ENCODE results near the gene APOH.
"Not testable (repeated sequence)": the region's sequence is repeated elsewhere in the genome, so short reads cannot be mapped to it uniquely, and the experiment has no call there.

Gene APOH, protein sequence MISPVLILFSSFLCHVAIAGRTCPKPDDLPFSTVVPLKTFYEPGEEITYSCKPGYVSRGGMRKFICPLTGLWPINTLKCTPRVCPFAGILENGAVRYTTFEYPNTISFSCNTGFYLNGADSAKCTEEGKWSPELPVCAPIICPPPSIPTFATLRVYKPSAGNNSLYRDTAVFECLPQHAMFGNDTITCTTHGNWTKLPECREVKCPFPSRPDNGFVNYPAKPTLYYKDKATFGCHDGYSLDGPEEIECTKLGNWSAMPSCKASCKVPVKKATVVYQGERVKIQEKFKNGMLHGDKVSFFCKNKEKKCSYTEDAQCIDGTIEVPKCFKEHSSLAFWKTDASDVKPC

DNA sequence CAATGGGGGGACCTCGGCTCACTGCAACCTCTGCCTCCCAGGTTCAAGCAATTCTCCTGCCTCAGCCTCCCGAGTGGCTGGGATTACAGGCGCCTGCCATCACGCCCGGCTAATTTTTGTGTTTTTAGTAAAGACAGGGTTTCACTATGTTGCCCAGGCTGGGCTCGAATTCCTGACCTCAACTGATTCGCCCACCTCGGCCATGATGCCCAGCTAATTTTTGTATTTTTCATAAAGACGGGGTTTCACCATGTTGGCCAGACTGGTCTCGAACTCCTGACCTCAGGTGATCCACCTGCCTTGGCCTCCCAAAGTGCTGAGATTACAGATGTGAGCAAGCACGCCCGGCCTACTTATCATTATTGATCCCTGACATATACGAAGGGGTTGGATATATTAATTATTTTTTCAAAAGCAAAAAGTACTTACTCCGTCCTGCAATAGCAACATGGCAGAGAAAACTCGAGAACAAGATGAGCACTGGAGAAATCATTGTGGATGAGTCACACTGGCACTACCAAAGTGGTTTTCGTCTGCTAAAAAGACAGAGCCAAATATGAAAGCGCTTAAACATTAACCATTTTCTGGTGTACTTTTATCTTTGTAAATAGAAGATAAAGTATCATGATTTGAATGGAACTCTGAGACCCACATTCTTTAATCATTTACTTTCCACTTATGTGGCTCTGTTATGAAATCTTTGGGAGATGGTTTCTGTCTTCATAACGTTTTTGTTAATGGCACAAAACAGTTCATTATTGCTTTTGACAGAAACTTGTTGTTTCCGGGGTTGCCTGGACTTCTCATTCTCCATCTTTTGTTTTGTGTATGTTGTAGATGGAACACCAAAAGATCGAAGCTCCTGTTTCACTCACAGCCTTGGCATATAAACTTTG is at the start of gene APOH:
Gene APOH (minus strand): TSS at position 529 of the 896 bp plus-strand sequence. CDS start 36 bp downstream, at position 493.
- DNase-seq (ENCODE audit: low read depth, low spot score): no peak

DNA sequence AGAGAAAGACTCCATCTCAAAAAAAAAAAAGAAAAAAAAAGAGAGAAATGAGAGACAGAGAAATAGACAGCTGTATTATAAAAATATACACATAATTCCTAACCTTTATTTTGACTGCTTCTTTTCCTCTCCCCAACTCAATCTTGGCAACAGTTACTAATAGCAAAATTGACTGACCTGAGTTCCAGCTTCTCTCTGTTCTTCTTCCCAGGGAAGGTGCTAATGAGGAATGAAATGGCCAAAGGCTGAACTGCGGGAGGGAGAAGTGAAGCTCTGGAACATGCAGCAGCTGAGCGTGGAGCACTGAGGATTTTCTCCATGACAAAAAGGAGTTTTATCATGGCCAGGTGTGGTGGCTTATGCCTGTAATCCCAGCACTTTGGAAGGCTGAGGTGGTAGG is 48.0 kb upstream of the APOH start:
- DNase-seq (ENCODE audit: low read depth, low spot score): no peak

DNA sequence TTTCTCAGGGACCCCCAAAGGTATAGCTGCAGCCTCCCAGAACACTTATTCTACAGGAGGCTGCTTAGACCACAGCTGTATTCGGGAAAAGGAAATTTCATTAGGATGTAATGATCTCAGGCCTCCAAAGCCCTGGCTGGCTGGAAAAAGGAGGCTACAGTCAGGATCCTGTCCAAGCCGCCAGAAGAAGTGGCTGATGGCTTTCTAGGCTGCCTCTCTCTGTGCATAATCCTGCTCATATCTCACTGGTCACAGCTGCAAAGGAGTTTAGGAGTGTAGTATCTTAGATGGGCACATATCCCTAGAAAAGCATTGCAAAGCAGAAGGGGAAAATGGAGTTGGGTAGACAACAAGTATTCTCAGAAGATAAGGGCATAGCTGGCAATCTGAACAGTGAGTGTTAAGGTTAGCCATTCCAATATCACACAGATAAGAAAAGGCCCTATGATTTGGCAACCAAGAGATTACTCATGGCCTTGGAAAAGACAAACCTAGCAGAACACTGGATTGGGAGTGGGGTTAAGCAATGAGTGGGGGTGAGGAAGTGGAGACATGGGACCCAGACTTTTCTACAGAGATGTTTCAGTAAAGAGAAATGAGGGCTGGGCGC is 47.2 kb upstream of the APOH start:
- no peak for DNase-seq (ENCODE audit: low read depth, low spot score)

DNA sequence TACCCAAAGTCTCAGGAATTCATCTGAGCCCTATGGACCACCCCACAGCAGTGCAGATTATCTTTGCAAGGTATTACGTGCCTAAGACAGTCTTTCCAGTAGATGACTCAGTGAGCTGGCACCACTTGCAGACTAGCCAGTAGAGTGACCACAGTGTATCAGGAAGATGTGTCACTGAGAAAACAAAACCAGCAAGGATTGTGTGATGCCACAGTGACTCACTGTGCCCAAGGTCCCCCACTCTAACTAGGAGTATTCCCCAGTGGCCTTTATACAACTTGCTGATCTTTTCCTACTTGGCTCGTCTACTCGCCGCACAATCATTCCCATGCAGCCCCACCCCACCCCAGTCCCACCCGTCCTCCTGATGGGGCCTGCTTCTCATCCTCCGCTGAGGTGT is 46.4 kb upstream of the APOH start:
- peak; percentile 29 for DNase-seq (ENCODE audit: low read depth, low spot score)

DNA sequence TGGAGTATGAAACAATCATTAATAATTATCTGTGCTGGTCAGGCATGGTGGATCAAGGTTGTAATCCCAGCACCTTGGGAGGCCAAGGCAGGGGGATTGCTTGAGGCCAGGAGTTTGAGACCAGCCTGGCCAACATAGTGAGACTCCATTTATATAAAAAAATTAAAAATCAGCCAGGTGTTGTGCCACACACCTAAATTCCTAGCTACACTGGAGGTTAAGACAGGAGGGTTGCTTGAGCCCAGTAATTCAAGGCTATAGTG is 44.3 kb upstream of the APOH start:
- DNase-seq (ENCODE audit: low read depth, low spot score): no peak

DNA sequence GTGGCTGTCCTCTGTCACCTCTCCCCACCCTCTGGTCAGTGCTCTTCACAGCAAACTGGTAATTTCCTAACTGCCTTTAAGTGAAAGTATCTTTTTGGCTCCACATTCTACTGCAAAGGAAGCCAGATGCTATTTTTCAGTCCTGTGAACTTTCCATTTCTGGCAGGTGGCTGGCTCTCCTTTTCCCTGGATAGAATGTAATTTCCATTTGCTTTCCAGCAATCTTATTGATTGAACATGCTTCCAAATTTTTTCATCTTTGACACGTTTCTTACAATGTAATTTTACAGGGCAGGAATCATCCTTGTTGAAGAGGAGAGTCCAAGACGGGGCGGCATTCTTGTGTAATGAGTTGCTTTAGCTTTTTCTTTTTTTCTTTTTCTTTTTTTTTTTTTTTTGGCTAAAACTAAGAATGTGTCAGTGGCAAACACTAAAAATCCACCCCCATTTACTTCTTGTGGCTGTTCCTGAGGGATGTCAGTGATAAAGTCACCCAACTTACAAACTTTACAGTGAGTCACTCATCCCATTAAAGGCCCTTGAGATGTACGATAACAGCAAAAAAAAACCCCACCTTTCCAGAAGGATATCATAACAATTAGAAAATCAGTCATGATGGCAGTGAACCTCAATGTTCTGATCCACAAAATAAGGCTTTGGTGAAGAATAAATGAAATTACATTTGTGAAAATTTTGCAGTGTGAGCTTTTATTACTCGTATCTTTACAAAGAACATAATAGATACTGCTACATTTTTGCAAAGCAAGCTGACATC is 43.8 kb upstream of the APOH start:
- DNase-seq (ENCODE audit: low read depth, low spot score): no peak

DNA sequence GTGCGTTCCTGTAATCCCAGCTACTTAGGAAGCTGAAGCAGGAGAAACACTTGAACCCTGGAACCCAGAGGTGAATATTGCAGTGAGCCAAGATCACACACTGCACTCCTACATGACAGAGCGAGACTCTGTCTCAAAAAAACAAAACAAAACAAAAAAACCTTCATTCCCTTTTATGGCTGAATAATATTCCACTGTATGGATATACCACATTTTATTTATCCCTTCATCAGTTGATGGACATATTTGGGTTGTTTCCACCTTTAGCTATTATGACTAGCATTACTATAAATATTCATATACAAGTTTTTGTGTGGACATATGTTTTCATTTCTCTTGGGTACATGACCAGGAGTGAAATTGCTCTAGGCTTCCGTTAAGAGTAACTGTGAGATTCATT is 42.3 kb upstream of the APOH start:
- DNase-seq (ENCODE audit: low read depth, low spot score): no peak

DNA sequence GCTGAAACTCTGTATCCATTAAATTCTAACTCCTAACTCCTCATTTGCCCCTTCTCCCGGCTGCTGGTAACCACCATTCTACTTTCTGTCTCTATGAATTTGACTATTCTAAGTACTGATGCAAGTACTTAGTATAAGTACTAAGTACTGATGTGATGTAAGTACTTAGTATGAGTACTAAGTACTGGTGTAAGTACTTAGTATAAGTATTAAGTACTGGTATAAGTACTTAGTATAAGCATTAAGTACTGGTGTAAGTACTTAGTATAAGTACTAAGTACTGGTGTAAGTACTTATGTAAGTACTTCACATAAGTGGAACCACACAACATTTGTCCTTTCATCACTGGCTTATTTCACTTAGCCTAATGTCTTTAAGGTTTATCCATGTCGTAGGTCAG is 40.9 kb upstream of the APOH start:
- DNase-seq (ENCODE audit: low read depth, low spot score): no peak

DNA sequence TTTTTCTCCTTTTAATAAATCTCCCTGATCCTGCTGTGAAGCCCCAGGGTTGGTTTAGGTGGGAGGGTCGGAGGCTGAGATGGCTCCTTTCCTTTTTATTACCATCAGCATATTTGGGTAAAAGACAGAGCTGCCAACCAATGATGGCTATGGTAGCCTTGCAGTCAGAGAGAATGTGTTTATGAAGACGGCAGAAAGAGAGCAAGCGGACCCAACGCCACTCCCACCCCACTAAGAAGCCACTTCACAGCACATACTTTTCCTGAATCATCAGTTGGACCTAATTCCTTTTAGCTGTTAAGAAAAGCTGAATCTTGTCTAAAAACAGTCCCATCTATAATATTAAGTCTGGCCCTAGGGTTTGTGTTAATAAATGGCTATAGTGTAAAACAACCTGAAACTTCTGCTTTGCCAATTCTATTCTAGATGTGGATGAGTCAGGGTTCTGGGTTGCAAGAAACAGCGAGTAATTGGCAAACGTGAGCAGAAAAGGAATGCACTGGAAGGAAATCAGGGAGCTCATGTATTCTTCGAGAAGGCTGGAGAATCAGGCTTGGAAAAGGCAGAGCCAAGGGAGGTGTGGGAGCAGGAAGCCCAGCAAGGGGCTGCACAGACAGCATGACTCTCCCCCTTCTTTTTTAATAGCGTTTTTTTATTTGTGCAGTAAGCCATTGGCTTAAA is 39.2 kb upstream of the APOH start:
- no peak for DNase-seq (ENCODE audit: low read depth, low spot score)

DNA sequence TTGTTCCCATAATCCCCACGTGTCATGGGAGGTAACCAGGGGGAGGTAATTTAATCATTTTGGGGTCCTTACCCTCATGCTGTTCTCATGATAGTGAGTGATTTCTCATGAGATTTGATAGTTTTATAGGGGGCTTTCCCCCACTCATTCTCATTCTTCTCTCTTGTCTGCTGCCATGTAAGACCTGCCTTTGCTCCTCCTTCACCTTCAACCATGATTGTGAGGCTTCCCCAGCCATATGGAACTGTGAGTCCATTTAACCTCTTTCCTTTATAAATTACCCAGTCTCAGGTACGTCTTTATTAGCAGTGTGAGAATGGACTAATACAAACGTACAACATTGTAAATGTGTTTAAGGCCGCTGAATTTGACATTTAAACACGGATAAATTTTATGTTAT is 35.5 kb upstream of the APOH start:
- DNase-seq (ENCODE audit: low read depth, low spot score): no peak

DNA sequence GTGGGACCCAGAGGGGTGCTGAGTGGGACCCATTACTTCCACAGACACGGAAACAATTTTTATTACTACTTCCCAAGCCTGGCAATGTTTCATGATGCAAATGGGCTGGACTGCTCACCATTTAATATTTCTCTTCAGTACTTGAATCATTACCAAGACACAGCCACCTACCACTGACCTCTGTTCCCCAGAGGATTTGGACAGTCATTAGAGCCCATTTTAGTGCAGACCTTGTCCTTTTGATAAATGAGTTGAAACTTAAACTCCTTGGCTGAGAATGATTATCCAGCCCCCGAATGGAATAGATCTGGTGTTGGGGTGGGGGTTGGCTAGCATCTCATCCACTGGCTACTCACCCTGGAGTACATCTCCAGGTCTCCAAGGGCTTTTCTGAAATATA is 33.6 kb upstream of the APOH start:
- DNase-seq (ENCODE audit: low read depth, low spot score): no peak

DNA sequence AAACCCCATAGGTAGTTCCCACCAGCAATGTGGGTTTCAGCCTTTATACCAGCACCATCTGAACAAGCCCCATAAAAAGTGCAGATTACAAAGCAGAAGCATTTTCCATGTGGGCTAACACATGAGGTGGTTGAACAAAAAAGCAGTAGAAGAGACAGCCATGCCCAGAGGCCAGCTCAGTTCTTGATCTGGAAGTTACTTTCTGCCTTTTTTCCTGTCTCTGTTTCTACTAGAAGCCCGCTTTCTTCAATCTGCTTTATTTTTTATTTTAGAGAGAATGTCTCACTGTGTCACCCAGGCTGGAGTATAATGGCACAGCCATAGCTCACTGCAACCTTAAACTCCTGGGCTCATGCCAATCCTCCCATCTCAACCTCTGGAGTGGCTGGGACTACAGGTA is 31.5 kb upstream of the APOH start:
- no peak for DNase-seq (ENCODE audit: low read depth, low spot score)

DNA sequence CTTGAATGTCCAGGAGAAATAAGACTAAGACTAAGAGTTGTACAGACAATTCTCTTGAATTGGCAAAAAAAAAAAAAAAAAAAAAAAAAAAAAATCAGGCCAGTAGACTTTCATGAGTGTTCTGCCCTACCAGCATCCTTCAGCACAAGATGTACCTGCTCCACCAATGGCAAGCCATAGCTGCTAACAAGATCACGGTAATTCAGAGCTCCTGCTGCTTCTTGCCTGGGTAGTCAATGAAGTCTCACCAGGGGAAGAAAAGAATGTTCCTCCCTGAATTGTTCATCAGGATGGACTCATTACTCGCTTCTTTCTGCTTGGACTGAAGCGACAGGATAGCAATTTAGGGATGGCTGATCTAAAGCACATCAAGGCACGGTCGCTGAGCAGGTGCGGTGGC is 31.1 kb upstream of the APOH start:
- DNase-seq (ENCODE audit: low read depth, low spot score): no peak

DNA sequence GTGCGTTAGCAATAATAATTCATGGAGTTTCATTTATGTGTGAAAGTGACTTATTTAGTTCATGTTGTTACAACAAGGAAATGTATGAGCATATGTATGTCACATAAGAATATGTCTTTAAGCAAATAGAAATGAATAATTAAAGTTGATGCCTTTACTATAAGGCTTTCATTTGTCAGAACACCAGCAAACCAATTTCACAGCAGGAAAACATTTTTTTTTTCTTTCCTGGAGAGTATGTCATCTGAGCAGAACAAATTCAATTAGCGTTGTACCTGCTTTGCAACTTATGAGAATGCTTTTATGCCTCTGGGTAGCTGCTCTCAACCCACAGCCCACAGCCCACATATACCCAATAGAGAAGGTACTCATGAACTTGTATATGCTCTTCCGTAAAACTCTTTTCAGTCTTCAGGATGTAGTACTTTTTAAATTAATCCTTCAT is 26.3 kb upstream of the APOH start:
- no peak for DNase-seq (ENCODE audit: low read depth, low spot score)

DNA sequence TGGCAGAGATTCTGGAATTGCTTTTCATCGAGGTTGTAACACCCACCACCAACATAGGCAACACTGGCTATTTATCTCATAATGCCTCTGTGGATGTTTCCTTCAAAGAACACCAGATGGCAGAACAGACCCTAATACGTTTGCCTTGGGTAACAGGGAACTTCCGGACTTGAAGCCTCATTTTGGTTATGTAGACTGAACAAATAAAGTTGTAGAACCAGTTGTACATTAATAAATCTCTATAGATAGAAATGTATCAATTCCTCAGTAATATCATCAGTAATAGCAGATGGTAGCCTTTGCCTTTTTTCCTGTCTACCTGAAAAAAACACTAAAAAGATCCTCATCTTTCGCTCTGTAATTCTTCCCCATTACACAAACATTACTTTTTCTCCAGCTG is 25.9 kb upstream of the APOH start:
- DNase-seq (ENCODE audit: low read depth, low spot score): peak; percentile 59

DNA sequence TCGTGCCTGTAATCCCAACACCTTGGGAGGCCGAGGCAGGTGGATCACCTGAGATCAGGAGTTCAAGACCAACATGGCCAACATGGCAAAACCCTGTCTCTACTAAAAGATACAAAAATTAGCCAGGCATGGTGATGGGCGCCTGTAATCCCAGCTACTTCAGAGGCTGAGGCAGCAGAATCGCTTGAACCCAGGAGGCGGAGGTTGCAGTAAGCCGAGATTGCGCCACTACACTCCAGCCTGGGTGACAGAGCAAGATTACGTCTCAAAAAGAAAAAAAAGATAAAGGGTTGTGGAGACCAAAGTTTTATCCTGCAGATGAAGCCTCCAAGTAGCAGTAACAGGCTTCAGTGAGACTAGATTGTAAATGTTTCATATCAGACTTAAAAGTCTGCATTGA is 24.2 kb upstream of the APOH start:
- not testable (repeated sequence) for DNase-seq (ENCODE audit: low read depth, low spot score)

DNA sequence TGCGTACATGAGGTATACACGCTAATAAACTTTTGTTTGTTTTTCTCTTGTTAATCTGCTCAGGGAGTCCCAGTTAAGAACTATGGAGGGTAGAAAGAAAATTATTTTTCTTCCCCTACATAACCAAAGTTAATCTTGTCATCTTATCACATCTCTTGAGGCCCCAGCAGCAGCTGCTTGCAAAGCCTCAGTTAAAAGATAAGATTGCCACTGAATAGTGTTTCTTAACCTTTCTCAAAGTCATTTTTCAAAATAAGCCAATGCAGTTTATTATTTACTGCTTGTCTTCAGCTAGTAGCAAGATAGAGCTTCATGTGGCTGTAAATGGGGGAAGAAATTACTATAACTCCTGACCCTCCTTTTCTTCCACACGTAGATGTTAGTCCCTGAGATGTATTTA is 21.5 kb upstream of the APOH start:
- DNase-seq (ENCODE audit: low read depth, low spot score): no peak

DNA sequence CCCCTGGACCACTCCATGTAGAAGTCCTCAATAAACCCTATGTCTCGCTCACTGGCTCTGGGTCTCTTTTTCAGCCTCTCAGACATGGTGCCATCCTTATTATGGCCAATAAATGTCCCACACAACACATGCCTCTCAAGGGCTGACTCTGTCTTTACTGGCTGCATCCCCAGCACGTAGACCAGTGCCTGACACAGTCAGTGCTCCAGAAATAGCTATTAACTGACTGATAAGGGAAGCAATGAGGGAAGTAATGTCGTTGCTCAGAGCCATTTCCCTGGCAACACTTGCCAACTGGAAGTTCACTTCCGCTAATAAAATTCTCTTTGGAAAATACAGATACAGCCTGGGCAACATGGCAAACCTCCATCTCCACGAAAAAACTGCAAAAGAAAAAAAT is 19.1 kb upstream of the APOH start:
- no peak for DNase-seq (ENCODE audit: low read depth, low spot score)

DNA sequence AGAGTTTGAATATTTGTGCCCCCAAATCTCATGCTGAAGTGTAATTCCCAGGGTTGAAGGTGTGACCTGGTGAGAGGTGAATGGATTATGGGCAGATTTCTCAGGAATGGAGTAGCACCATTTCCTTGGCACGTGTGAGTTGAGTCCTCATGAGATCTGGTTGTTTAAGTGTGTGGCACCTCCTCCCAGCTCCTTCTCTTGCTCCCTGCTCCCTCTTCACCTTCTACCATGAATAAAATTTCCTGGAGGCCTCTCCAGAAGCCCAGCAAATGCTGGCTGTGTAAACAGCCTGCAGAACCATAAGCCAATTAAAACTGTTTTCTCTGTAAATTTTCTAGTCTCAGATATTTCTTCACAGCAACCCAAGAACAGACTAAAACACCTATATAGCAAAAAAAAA is 12.6 kb upstream of the APOH start:
- no peak for DNase-seq (ENCODE audit: low read depth, low spot score)

DNA sequence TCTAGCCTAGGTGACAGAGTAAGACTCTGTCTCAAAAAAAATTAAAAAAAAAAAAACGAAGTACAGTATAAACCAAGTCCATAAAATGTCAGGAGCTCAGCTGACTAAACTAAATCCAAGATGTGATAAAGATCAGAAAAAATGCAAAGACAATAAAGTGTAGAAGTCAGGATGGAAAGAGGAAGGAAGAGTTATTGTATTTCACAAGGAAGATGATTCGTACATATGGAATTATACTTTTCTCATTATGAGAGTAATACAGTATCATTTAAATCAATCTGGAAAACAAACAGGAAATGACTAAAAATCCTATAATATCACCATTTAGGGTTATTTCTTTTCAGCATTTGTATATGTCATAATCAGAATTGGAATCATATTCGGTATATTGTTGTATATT is 11.4 kb upstream of the APOH start:
- DNase-seq (ENCODE audit: low read depth, low spot score): no peak

DNA sequence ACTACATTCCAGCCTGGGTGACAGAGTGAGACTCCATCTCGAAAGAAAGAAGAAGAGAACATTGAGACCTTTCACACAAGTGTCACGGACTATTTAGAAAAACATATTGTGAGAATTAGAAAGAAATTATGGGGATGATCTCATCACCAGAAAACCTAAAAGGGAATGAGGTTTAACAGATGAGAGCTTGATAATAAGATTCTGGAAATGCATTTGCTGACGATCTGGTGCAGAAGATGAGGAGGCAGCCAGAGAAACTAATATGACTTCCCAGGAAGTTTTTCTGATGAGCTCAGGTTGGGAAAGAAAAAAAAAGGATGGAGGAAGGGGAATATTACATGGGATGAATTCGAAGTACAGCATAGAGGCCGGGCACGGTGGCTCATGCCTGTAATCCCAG is 10.8 kb upstream of the APOH start:
- no peak for DNase-seq (ENCODE audit: low read depth, low spot score)
